ENCODE data around the gene FN1.

The FN1 gene

GRCh38 chr2:215431778-215432758 is 3.8 kb downstream of the FN1 start:
- TF ChIP-seq, protein P1, sequence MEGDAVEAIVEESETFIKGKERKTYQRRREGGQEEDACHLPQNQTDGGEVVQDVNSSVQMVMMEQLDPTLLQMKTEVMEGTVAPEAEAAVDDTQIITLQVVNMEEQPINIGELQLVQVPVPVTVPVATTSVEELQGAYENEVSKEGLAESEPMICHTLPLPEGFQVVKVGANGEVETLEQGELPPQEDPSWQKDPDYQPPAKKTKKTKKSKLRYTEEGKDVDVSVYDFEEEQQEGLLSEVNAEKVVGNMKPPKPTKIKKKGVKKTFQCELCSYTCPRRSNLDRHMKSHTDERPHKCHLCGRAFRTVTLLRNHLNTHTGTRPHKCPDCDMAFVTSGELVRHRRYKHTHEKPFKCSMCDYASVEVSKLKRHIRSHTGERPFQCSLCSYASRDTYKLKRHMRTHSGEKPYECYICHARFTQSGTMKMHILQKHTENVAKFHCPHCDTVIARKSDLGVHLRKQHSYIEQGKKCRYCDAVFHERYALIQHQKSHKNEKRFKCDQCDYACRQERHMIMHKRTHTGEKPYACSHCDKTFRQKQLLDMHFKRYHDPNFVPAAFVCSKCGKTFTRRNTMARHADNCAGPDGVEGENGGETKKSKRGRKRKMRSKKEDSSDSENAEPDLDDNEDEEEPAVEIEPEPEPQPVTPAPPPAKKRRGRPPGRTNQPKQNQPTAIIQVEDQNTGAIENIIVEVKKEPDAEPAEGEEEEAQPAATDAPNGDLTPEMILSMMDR (conservative IDR thresholded peaks at IDR 0.05; ENCODE audit: low read depth, low read length), result no peak
- Histone ChIP-seq H3K36me3 (ENCODE audit: insufficient read depth) (no peaks in the 10 kb centered on the region), H3K4me3 (IDR thresholded peaks at IDR 0.05; ENCODE audit: insufficient read depth, low read depth, low read length) (no peak overlapping the region), H2AFZ (ENCODE audit: low read depth) (no peak overlapping the region), H4K20me1 (ENCODE audit: insufficient read depth) (no peaks in the 10 kb centered on the region), H3K4me2 (no peak overlapping the region), H3K79me2 (ENCODE audit: insufficient read depth, low read depth) (no peaks in the 10 kb centered on the region), H3K4me1 (ENCODE audit: low read depth, poor library complexity, severe bottlenecking) (peaks cover 3% of the 10 kb centered on the region), H3K27ac (no peak overlapping the region), H3K27me3 (ENCODE audit: insufficient read depth, low read depth) (peaks cover 1% of the 10 kb centered on the region; the same call in 1 of the 2 replicates), H3K9ac (no peak overlapping the region)

- H3K27ac ChIP-seq, result no peak overlapping the region
- TF ChIP-seq, protein P1 (conservative IDR thresholded peaks at IDR 0.05; ENCODE audit: low read depth, low read length), result no peak
- no peak overlapping the region for H2AFZ ChIP-seq (ENCODE audit: low read depth)
- no peaks in the 10 kb centered on the region for H3K79me2 ChIP-seq (ENCODE audit: insufficient read depth, low read depth)
- no peaks in the 10 kb centered on the region for H3K36me3 ChIP-seq (ENCODE audit: insufficient read depth)
- no peak overlapping the region for H3K4me3 ChIP-seq (IDR thresholded peaks at IDR 0.05; ENCODE audit: insufficient read depth, low read depth, low read length)
- H3K4me1 ChIP-seq (ENCODE audit: low read depth, poor library complexity, severe bottlenecking), result no peaks in the 10 kb centered on the region
- no peaks in the 10 kb centered on the region for H3K27me3 ChIP-seq (ENCODE audit: insufficient read depth, low read depth)
- no peaks in the 10 kb centered on the region for H4K20me1 ChIP-seq (ENCODE audit: insufficient read depth)
- H3K4me2 ChIP-seq, result no peak overlapping the region
- no peak overlapping the region for H3K9ac ChIP-seq
These were observed 4.6 kb downstream of the FN1 start for GRCh38 chr2:215431290-215431689.

DNA sequence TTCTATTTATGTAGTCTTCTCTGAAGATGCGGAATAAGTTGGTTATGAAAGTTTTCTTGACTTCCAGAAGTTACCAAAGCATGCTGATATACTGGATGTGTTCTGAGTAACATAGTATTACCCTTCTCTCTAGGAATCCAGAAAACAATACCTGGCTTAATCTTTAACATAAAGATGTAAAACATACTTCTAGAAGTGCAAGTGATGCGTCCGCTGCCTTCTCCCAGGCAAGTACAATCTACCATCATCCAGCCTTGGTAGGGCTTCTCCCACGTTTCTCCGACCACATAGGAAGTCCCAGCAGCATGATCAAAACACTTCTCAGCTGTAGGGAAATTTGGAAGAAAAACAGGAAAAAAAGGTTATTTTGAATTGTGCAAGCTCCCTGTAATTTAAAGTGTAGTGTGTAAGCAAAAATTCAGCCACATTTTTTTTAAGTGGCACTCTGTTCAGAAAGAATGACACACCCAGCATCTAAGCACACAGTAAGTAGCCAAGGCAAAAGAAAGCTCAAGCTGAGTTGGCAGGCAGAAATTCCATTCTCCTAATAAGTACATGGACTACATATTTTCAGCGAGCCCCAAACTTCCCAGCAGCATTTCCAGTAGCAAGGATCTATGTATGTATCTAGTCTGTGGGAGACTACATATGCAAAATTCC is 5.2 kb downstream of the FN1 start:
- no peak overlapping the region for H3K9ac ChIP-seq
- no peaks in the 10 kb centered on the region for H3K36me3 ChIP-seq (ENCODE audit: insufficient read depth)
- no peak overlapping the region for H2AFZ ChIP-seq (ENCODE audit: low read depth)
- no peaks in the 10 kb centered on the region for H3K4me1 ChIP-seq (ENCODE audit: low read depth, poor library complexity, severe bottlenecking)
- TF ChIP-seq, protein P1 (conservative IDR thresholded peaks at IDR 0.05; ENCODE audit: low read depth, low read length), result no peak
- H3K27ac ChIP-seq, result no peak overlapping the region
- no peak overlapping the region for H3K4me2 ChIP-seq
- no peak overlapping the region for H3K4me3 ChIP-seq (IDR thresholded peaks at IDR 0.05; ENCODE audit: insufficient read depth, low read depth, low read length)
- no peaks in the 10 kb centered on the region for H3K79me2 ChIP-seq (ENCODE audit: insufficient read depth, low read depth)
- no peaks in the 10 kb centered on the region for H4K20me1 ChIP-seq (ENCODE audit: insufficient read depth)
- no peaks in the 10 kb centered on the region for H3K27me3 ChIP-seq (ENCODE audit: insufficient read depth, low read depth)

GRCh38 chr2:215429424-215429823 is 6.4 kb downstream of the FN1 start:
- Histone ChIP-seq H3K4me2 (no peak overlapping the region), H3K4me1 (ENCODE audit: low read depth, poor library complexity, severe bottlenecking) (no peaks in the 10 kb centered on the region), H3K36me3 (ENCODE audit: insufficient read depth) (no peaks in the 10 kb centered on the region), H2AFZ (ENCODE audit: low read depth) (no peak overlapping the region), H4K20me1 (ENCODE audit: insufficient read depth) (no peaks in the 10 kb centered on the region), H3K27me3 (ENCODE audit: insufficient read depth, low read depth) (no peaks in the 10 kb centered on the region), H3K4me3 (IDR thresholded peaks at IDR 0.05; ENCODE audit: insufficient read depth, low read depth, low read length) (no peak overlapping the region), H3K27ac (no peak overlapping the region), H3K79me2 (ENCODE audit: insufficient read depth, low read depth) (no peaks in the 10 kb centered on the region), H3K9ac (no peak overlapping the region)
- TF ChIP-seq, protein P1 (conservative IDR thresholded peaks at IDR 0.05; ENCODE audit: low read depth, low read length), result no peak
